Activated naive CD8-positive, alpha-beta T cell treated with anti-CD3 and anti-CD28 coated beads, Interleukin-2, amount 10 ng/mL, durations not matched to agents 7 days and 5 days (primary cell): ENCODE measurements around the gene PTPRN2. TPM values are rescaled to one million over a fixed set of nuclear protein-coding genes. Genes with fewer than 3 reads are reported as not detected.
"Not testable (repeated sequence)": the region's sequence is repeated elsewhere in the genome, so short reads cannot be mapped to it uniquely, and the experiment has no call there.

Experiments used
- ATAC-seq: fragments of 150-1000 bp; cut with Tn5 transposase; one replicate; pipeline ENCODE4 v1.10.0; 2021; ENCODE audit warnings: low read depth, moderate library complexity
- POLR2A ChIA-PET: fragments of 350-600 bp; sonication (Branson Sonifier 250); formaldehyde crosslinking; loops from one replicate; lab custom pipeline; 2021; ENCODE audit warnings: antibody characterized with exemption; lab: Charles Lee
- DNase-seq: peaks from one replicate; pipeline ENCODE4 v3.0.0; 2021
- H3K27ac Mint-ChIP-seq: one replicate; pipeline ENCODE4 v1.8.0; 2022; ENCODE audit warnings: mild to moderate bottlenecking, mixed read lengths
- H3K27me3 Mint-ChIP-seq: one replicate; pipeline ENCODE4 v1.8.0; 2022; ENCODE audit warnings: mild to moderate bottlenecking, moderate library complexity, mixed read lengths
- H3K36me3 Mint-ChIP-seq: one replicate; pipeline ENCODE4 v1.8.0; 2021; ENCODE audit warnings: mild to moderate bottlenecking, mixed read lengths
- H3K4me1 Mint-ChIP-seq: one replicate; pipeline ENCODE4 v1.8.0; 2021; ENCODE audit warnings: mixed read lengths
- H3K4me3 Mint-ChIP-seq: one replicate; pipeline ENCODE4 v1.8.0; 2022; ENCODE audit warnings: mild to moderate bottlenecking, moderate library complexity, mixed read lengths
- H3K9me3 Mint-ChIP-seq: one replicate; pipeline ENCODE4 v1.8.0; 2021; ENCODE audit warnings: mixed read lengths
- total RNA-seq, 2 experiments: library from RNA; stranded (reverse); gene quantifications; one replicate each; pipeline ENCODE4 v1.2.3, GENCODE V29; 2021

Gene PTPRN2
- total RNA-seq, 2 experiments from 2014 or later: 4.5 to 4.9 TPM

DNA sequence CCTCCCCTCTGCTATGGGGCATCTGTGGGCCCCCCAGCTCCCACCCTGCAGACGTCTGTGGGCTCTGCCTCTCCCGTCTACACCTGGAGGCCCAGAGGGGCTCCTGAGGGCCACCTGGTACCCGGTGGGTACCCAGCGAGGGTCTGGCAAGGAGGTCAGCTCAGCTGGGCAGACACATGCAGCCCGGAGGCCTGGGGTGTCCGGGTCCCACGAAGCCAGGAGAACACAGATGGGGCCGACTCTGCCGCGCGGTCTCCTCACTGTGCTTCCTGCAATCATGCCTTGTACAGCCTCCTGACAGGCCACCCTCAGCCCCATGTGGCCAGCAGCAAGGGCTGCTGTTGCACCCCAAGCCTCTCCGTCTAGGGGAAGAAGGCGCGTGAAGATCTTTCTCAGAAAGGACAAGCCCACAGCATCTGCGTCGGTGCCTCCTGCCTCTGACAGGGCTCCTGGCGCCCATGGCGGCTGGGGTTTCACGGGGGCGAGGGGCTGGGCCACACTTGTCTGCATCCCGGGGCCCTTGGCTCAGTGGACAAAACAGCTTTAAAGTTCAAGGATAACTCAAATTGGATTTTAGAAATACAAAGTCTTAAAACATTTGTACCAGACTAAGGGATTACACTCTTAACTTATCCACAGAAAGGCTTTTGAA, 859.5 kb downstream of the PTPRN2 start:
- H3K36me3 Mint-ChIP-seq: no peaks in the 10 kb centered on the region
- POLR2A ChIA-PET: no interaction called here
- DNase-seq: no peak
- H3K27me3 Mint-ChIP-seq: peaks cover 4% of the 10 kb centered on the region
- no peak overlapping the region for H3K4me3 Mint-ChIP-seq
- H3K4me1 Mint-ChIP-seq: no peaks in the 10 kb centered on the region
- no peaks in the 10 kb centered on the region for H3K9me3 Mint-ChIP-seq
- no peak for ATAC-seq
- no peak overlapping the region for H3K27ac Mint-ChIP-seq

DNA sequence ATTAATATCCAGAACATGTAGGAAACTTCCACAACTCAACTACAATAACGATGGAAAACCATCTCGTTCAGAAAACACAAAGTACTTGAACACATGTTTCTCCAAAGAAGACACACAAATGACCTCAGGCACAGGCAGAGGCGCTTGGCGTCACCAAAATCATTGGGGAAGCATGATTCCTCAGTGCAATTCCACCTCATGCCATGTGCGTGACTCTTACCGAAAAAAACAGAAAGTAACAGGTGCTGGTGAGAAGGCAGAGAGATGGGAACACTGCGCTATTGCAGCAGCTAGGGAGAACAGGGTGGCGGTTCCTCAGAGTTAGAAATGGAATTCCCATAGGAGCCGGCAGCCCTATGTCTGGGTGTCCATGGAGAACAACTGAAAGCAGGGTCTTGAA, 860.9 kb downstream of the PTPRN2 start:
- peaks cover 4% of the 10 kb centered on the region for H3K27me3 Mint-ChIP-seq
- POLR2A ChIA-PET: no interaction called here
- ATAC-seq: no peak

DNA sequence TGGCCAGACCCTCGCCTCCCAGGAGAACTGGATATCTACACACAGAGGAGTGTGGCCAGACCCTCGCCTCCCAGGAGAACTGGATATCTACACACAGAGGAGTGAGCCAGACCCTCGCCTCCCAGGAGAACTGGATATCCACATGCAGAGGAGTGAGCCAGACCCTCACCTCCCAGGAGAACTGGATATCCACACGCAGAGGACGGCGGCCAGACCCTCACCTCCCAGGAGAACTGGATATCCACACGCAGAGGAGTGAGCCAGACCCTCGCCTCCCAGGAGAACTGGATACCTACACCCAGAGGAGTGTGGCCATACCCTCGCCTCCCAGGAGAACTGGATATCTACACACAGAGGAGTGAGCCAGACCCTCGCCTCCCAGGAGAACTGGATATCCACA, 862.3 kb downstream of the PTPRN2 start:
- H3K9me3 Mint-ChIP-seq, H3K4me3 Mint-ChIP-seq, POLR2A ChIA-PET, DNase-seq, H3K27me3 Mint-ChIP-seq, H3K36me3 Mint-ChIP-seq, H3K27ac Mint-ChIP-seq, H3K4me1 Mint-ChIP-seq, ATAC-seq: not testable (repeated sequence)

More for the DNA sequence above, 860.9 kb downstream of the PTPRN2 start:
- Mint-ChIP-seq H3K9me3 (no peaks in the 10 kb centered on the region), H3K36me3 (no peaks in the 10 kb centered on the region), H3K4me1 (no peaks in the 10 kb centered on the region), H3K27ac (no peak overlapping the region), H3K4me3 (no peak overlapping the region)
- DNase-seq: no peak

DNA sequence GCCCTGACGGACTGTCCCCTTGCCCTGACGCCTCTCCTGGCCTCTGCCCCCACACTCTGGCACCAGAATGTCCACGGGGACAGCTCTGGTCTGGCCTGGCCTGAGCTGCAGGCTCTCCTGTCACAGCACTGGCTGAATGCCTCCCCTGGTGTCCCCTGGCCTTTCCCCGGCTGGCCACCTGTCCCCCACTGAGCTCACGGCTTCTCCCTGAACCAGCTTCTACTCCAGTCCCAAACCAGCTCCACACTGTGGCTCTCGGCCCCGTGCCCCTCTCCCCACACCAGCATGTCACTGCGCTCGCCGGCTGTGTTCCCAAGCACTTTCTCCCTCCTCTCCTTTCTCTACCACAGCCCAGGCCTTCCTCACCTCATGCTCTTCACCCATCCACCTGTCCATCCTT, 864.4 kb downstream of the PTPRN2 start:
- no peaks in the 10 kb centered on the region for H3K4me1 Mint-ChIP-seq
- H3K4me3 Mint-ChIP-seq: no peak overlapping the region
- H3K27me3 Mint-ChIP-seq: no peaks in the 10 kb centered on the region
- ATAC-seq: no peak
- H3K36me3 Mint-ChIP-seq: no peaks in the 10 kb centered on the region
- POLR2A ChIA-PET: no interaction called here
- no peak overlapping the region for H3K27ac Mint-ChIP-seq
- no peaks in the 10 kb centered on the region for H3K9me3 Mint-ChIP-seq
- no peak for DNase-seq

DNA sequence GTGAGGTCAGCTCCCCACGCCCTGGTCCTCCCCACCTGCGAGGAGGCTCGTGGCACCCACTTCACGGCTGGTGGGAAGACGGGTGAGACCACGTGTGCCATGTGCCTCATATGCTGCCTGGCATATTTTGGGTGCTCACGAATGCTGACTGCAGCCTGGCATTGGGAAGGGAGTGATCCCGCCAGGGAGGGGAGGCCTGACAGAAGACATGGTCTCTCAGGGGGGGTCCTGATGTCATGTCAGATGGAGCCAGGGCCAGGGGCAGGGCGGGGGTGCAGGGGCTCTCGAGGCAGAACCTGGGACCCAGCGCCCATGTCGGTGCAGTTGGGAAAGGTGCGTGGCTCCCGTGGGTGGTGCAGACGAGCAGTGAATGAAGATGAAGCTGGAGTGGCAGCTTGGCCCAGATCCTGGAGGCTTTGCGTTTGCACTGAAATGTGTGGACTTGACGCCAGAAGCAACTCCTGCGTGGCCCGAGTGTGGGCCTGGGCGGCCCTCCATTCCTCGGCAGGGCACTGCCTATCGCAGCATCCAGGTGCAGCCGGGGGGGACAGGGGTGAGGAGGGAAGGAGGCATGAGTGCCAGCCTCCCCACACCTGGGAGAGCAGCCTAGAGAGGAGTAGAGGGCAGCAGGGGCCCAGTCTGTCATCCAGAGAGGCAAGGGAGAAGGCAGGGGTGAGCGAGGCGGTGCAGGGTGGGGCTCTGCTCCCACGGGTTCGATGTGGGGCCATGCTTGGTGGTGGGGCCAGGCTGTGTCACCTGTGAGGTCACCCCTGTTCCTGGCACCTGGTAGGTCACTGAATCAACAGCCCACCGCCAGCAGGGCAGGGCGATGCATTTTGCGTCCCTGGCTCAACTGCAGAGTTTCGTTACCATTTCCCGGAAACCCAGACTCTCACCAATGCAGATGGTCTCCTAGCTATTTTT, 865.2 kb downstream of the PTPRN2 start:
- H3K27ac Mint-ChIP-seq: no peak overlapping the region
- no peaks in the 10 kb centered on the region for H3K9me3 Mint-ChIP-seq
- ATAC-seq: no peak
- H3K4me1 Mint-ChIP-seq: no peaks in the 10 kb centered on the region
- no peaks in the 10 kb centered on the region for H3K27me3 Mint-ChIP-seq
- DNase-seq: no peak
- H3K36me3 Mint-ChIP-seq: no peaks in the 10 kb centered on the region
- no peak overlapping the region for H3K4me3 Mint-ChIP-seq
- POLR2A ChIA-PET: no interaction called here

DNA sequence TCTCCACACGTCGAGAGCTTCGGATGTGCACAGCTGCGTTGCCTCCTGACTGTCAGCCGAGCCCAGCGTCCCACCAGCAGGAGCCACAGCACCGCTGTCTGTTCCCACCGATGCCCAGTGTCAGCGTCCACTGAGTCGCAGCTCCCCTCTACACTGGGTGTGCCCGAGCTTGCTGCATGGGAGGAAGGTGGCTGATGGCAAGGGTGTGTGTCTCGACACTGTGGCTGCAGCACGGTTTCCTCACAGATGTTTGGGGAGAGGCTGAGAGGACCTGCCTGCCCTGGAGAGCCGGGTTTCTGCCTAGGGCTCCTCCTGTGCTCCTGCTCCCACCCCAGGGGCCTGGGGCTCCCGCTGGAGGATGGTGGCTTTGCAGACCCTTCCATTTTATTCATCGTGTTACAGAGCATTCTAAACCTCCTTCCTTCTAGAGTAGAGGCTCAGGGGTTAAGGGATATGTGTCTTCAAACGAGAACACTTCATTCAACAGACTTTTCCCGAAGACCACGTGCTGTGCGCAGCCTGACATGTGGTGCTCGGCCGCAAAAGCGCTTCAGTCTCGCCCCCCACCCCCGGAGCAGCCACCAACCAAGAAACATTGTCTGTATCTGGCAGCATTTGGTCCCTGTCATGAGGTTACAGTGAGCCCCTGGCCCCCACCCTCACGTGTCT, 866.0 kb downstream of the PTPRN2 start:
- H3K4me3 Mint-ChIP-seq: no peak overlapping the region
- H3K9me3 Mint-ChIP-seq: no peaks in the 10 kb centered on the region
- no peak overlapping the region for H3K27ac Mint-ChIP-seq
- DNase-seq (no peak), ATAC-seq (no peak)
- no peaks in the 10 kb centered on the region for H3K4me1 Mint-ChIP-seq
- POLR2A ChIA-PET: no interaction called here
- H3K27me3 Mint-ChIP-seq: no peaks in the 10 kb centered on the region
- H3K36me3 Mint-ChIP-seq: no peaks in the 10 kb centered on the region

DNA sequence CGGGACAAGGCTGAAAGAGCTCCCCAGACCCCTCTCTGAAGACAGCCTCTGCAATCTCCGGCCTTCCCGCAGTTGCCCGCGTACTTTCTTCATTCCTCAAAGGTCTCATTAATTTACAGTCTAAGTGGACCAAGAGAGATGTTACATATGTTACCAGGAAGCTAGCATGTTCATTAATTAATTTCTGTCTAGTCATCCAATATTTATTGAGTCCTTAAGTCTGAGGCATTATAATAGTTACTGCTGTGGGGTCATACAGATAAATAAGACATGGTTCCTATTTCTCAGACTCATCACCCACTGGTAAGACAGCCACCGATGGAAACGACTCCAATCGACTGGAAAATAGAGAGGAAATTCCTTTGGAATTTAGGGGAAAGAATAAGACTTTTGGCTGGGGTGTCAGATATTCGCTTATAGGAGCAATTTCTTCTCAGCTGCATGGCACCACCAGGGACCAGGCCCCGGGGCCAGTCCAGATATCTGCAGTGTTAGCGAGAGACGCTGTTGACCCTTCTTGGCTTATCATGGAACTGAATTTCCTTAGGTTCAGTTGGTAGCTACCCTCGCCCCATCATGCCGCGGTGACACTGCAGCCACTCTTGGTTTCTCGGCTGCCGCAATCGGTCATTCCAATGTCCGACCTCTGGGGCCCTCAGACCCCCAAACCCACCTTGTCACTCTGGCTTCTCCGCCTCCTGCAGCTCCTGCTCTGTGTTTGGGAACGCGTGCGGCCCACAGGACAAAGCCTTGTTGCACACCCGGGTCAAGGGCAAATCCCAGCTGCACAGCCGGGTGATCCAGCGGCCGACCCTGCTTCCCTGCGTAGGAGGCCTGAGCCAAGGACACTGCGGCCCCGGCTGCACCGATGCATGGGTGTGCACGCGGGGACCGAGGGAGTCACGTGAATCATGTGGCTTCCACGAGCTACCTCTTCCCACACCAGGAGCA, 867.6 kb downstream of the PTPRN2 start:
- DNase-seq (no peak), ATAC-seq (no peak)
- H3K4me3 Mint-ChIP-seq: no peak overlapping the region
- no peaks in the 10 kb centered on the region for H3K4me1 Mint-ChIP-seq
- no peaks in the 10 kb centered on the region for H3K36me3 Mint-ChIP-seq
- H3K9me3 Mint-ChIP-seq: no peaks in the 10 kb centered on the region
- H3K27ac Mint-ChIP-seq: no peak overlapping the region
- POLR2A ChIA-PET: no interaction called here
- no peaks in the 10 kb centered on the region for H3K27me3 Mint-ChIP-seq

DNA sequence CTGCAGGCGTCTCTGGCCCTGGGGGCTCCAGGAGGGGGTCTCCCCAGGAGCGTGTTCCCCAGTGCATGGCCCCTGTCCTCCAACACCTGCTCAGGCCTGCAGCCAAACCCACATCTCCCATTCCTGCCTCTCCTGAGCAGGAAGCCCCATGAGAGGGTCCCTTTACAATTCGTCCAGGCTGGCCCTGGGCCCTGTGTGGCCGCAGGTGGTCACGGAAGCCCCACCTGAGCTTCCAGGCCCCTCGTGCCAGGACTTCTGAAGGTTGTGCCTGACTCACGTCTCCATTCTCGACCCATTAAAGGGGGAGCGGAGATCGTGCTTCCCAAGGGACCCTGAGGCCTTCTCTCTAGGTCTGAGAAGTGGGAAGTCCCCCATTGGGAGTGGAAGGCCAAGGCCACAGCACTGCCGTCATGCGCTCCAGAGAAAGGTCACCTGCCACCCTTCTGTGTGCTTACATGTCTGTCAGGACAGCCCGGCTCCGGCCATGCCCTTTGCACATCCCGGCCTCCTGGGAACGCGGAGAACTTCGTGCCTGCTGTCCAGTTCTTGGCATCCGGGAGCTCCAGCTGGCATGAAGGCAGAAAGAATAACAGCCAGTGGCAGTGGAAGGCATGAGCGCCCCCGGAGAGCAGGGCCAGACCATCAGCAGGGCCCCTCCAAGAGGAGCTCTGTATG, 868.5 kb downstream of the PTPRN2 start:
- Mint-ChIP-seq H3K4me3 (no peak overlapping the region), H3K9me3 (no peaks in the 10 kb centered on the region), H3K27me3 (no peaks in the 10 kb centered on the region), H3K4me1 (no peaks in the 10 kb centered on the region), H3K36me3 (no peaks in the 10 kb centered on the region), H3K27ac (no peak overlapping the region)
- ATAC-seq (no peak), DNase-seq (no peak)
- POLR2A ChIA-PET: no interaction called here

DNA sequence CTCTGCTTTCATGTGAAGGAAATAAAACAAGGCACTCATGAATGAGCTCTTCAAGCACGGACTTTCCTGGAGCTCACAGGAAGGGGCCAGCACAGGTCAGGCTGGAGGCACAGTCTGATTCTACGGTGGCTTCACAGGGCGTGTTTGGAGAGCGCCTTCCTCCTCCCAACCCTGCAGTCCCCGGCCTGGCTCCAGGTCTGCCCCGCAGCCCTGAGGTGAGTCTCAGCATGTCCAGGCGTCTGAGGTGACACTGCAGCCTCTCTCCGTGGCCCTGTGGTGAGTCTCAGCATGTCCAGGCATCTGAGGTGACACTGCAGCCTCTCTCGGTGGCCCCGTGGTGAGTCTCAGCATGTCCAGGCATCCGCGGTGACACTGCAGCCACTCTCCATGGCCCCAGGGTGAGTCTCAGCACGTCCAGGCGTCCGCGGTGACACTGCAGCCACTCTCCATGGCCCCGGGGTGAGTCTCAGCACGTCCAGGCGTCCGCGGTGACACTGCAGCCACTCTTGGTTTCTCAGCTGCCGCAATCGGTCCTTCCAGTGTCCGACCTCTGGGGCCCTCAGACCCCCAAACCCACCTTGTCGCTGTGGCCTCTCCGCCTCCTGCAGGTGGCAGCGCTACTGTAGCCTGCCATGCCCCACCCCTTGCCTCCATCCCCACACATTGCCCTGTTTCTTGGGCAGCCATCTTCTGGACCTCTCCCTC, 869.2 kb downstream of the PTPRN2 start:
- POLR2A ChIA-PET: no interaction called here
- H3K36me3 Mint-ChIP-seq: no peaks in the 10 kb centered on the region
- no peak for ATAC-seq

DNA sequence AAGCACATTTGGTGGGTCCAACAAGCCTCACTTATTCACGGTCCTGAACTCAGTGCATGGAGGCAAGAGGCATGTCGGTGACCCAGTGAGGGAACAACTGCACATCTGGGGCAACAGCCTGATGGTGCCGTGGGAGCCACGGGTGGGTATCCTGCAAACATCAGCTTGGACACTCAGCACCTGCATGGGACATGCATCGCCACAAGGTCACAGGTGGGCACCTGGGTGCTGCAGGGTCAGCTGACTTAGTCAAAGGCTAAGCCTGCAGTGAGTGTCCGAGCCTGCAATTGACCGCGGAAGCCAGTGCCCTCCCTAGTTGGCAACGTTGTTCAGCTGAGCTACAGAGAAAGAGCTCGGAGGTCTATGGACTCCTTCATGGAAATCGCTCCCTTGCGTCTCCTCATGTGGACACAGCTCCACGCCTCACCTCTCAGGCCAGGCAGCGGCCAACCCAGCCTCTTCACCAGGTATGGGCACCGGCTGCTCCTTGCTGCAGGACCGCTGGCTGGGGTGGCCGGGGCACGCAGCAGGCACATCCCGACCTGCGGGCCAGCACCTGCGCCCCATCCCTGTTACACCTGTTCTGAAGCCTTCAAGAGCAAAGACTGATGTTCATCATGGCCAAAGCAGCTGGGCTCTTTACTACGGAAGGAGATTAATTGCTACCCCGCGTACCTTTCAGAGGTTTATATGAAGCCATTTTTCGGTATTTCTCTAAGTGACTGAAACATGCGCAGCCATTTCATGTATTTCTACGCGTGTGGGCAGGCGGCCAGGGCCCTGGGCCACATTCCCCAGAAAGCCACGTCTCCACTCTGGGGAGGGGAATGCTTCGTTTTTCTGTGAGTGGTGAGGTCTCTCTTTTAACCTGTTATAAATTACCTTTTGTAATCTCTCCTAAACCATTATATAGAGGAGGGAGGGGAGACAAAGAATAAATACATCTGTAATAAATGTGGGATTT, 870.1 kb downstream of the PTPRN2 start:
- no peaks in the 10 kb centered on the region for H3K36me3 Mint-ChIP-seq
- H3K27ac Mint-ChIP-seq: no peak overlapping the region
- H3K9me3 Mint-ChIP-seq: no peaks in the 10 kb centered on the region
- DNase-seq: no peak
- no peak for ATAC-seq
- no peaks in the 10 kb centered on the region for H3K27me3 Mint-ChIP-seq
- POLR2A ChIA-PET: no interaction called here
- no peaks in the 10 kb centered on the region for H3K4me1 Mint-ChIP-seq
- no peak overlapping the region for H3K4me3 Mint-ChIP-seq

More for the DNA sequence above, 869.2 kb downstream of the PTPRN2 start:
- H3K4me1 Mint-ChIP-seq: no peaks in the 10 kb centered on the region
- H3K4me3 Mint-ChIP-seq: no peak overlapping the region
- H3K27me3 Mint-ChIP-seq: no peaks in the 10 kb centered on the region
- H3K27ac Mint-ChIP-seq: no peak overlapping the region
- H3K9me3 Mint-ChIP-seq: no peaks in the 10 kb centered on the region
- no peak for DNase-seq

DNA sequence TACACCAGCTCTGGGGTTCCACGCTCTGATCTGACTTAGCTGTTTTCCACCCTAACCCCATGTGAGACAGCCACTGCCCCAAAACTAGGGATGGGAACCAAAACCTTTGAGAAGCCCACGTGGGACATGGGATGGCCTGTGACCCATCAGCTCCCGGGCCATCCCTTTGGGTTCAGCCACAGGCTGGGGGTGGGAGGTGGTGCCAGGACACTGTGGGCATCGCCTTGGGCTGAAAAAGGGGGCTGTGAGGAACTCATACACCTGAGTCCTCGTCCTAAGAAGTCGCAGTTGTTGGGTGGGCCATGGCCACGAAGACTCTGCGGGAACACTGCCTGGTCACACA, 871.7 kb downstream of the PTPRN2 start:
- H3K9me3 Mint-ChIP-seq: no peaks in the 10 kb centered on the region
- no peak overlapping the region for H3K4me3 Mint-ChIP-seq
- no peak for ATAC-seq
- no peak for DNase-seq
- POLR2A ChIA-PET: no interaction called here
- no peaks in the 10 kb centered on the region for H3K27me3 Mint-ChIP-seq
- peak overlapping the region; percentile 16 for H3K27ac Mint-ChIP-seq
- no peaks in the 10 kb centered on the region for H3K36me3 Mint-ChIP-seq
- H3K4me1 Mint-ChIP-seq: no peaks in the 10 kb centered on the region
